ENCODE measurements around the gene STARD3. TPM values are rescaled to one million over a fixed set of nuclear protein-coding genes. Genes with fewer than 3 reads are reported as not detected.

The STARD3 gene
- total and polyA plus RNA-seq, 2 experiments from 2014 or later = 61.6 to 90.3 TPM

DNA sequence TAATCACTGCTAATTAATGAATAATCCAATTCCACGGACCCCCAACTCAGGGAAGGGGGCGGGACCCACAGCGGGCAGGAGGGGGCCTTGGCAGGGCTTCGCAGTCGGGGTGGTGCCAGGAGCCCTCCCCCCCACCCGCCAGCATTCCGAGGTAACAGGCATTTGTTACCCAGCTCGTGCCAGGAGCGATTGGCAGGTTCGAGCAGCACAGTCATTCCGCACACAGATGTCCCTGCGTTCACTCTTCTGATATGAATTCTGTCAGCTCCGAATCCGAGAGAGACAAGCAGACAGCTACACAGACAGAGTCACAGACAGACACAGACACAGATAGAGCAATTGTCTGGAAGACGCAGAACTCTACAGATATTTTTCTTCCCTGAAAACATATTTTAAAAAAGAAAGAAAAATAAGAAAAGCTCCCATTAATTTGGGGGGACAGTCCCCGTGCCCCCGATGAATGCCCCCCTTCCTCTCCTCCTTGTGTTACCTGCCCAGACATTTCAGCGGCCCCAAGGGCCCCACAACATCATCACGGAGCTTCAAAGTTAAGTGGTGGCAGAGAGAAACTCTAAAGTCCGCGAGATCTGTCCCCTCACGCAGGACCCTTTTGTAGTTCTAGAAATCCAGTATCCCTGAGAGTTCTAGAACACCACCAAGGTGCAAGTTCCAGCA is 39.4 kb upstream of the STARD3 start:
- Histone ChIP-seq H3K27ac (no peak overlapping the region), H2AFZ (no peak overlapping the region), H3K4me2 (no peak overlapping the region), H3K79me2 (no peaks in the 10 kb centered on the region), H3K4me1 (ENCODE audit: insufficient read depth) (no peaks in the 10 kb centered on the region), H3K9me3 (ENCODE audit: low read depth) (no peaks in the 10 kb centered on the region), H4K20me1 (ENCODE audit: insufficient read depth, poor library complexity, severe bottlenecking) (no peaks in the 10 kb centered on the region), H3K9me2 (replicated peaks; ENCODE audit: insufficient read depth) (no peaks in the 10 kb centered on the region), H3K27me3 (peaks cover 96% of the 10 kb centered on the region), H3K4me3 (no peak overlapping the region), H3K36me3 (replicated peaks; ENCODE audit: insufficient read depth, low read depth) (no peaks in the 10 kb centered on the region)
- TF ChIP-seq EZH2phosphoT487 (IDR thresholded peaks at IDR 0.05; ENCODE audit: low read depth, severe bottlenecking, unreplicated experiment) (no peak), EZH2 (IDR thresholded peaks at IDR 0.05; ENCODE audit: borderline replicate concordance) (no peak)
- TF ChIP-seq, protein P1, sequence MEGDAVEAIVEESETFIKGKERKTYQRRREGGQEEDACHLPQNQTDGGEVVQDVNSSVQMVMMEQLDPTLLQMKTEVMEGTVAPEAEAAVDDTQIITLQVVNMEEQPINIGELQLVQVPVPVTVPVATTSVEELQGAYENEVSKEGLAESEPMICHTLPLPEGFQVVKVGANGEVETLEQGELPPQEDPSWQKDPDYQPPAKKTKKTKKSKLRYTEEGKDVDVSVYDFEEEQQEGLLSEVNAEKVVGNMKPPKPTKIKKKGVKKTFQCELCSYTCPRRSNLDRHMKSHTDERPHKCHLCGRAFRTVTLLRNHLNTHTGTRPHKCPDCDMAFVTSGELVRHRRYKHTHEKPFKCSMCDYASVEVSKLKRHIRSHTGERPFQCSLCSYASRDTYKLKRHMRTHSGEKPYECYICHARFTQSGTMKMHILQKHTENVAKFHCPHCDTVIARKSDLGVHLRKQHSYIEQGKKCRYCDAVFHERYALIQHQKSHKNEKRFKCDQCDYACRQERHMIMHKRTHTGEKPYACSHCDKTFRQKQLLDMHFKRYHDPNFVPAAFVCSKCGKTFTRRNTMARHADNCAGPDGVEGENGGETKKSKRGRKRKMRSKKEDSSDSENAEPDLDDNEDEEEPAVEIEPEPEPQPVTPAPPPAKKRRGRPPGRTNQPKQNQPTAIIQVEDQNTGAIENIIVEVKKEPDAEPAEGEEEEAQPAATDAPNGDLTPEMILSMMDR (IDR thresholded peaks at IDR 0.05; ENCODE audit: poor library complexity) = no peak
- WGBS (ENCODE audit: low lambda C conversion rate, missing lambda C conversion rate) = 24% methylated on average over 17 of the region's 22 CpGs
- DNase-seq (ENCODE audit: low spot score) = no peak

DNA sequence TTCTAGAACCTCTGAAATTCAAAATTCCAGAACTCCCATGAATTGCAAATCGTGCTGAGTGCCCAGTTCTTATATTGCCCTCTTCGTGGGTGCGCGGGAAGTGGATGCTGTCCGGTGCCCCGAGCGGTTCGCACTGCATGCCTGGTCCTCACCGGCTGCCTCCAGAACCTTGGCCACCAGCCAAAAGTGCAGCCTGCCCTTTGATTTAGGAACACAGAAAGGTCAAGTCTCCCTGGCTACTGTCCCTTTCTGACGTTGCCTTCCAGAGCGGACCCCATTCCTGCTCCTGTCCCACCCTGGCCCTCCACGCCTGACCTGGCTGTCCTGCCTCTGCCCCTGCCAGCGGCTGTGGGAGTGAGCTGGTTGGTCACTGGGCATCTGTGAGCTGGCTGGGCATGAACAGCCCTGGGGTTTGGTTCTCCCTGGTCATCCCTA is 38.9 kb upstream of the STARD3 start:
- Histone ChIP-seq H3K9me3 (ENCODE audit: low read depth) (no peaks in the 10 kb centered on the region), H2AFZ (no peak overlapping the region), H3K4me3 (no peak overlapping the region), H3K79me2 (no peaks in the 10 kb centered on the region), H3K27me3 (peaks cover 100% of the 10 kb centered on the region), H3K4me1 (ENCODE audit: insufficient read depth) (no peaks in the 10 kb centered on the region), H3K4me2 (peak overlapping the region; percentile 51), H3K9me2 (replicated peaks; ENCODE audit: insufficient read depth) (no peaks in the 10 kb centered on the region), H4K20me1 (ENCODE audit: insufficient read depth, poor library complexity, severe bottlenecking) (no peaks in the 10 kb centered on the region), H3K36me3 (replicated peaks; ENCODE audit: insufficient read depth, low read depth) (no peaks in the 10 kb centered on the region), H3K27ac (no peak overlapping the region)
- no peak for TF ChIP-seq EZH2phosphoT487 (IDR thresholded peaks at IDR 0.05; ENCODE audit: low read depth, severe bottlenecking, unreplicated experiment)
- TF ChIP-seq, protein P1 (IDR thresholded peaks at IDR 0.05; ENCODE audit: poor library complexity) = no peak
- peak; percentile 20 for TF ChIP-seq EZH2 (IDR thresholded peaks at IDR 0.05; ENCODE audit: borderline replicate concordance)
- no peak for DNase-seq (ENCODE audit: low spot score)
- 14% methylated on average over 13 of the region's 13 CpGs for WGBS (ENCODE audit: low lambda C conversion rate, missing lambda C conversion rate)

DNA sequence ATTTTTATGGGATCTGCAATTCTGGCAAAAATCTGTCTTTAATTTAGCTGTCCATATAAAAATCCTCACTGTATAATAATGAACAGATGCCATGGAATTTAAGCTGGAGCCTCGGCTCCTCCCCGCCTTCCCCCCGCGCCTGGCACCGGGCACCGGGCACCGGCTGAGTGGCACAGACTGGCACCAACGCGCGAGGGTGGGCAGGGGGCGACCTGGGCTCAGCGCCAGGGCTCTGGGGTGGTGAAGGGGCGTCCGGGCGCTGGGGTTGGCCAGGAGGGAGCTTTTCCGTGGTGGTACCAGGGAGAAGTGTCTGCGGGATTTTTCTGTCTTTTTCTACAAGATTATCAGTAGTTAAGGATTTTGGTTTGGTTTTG is 38.3 kb upstream of the STARD3 start:
- H4K20me1 ChIP-seq (ENCODE audit: insufficient read depth, poor library complexity, severe bottlenecking) = no peaks in the 10 kb centered on the region
- H2AFZ ChIP-seq = no peak overlapping the region
- H3K4me3 ChIP-seq = no peak overlapping the region
- no peak overlapping the region for H3K27ac ChIP-seq
- WGBS (ENCODE audit: low lambda C conversion rate, missing lambda C conversion rate) = 9% methylated on average over 17 of the region's 17 CpGs
- peak overlapping the region; percentile 51 for H3K4me2 ChIP-seq
- no peaks in the 10 kb centered on the region for H3K36me3 ChIP-seq (replicated peaks; ENCODE audit: insufficient read depth, low read depth)
- no peaks in the 10 kb centered on the region for H3K79me2 ChIP-seq
- H3K9me2 ChIP-seq (replicated peaks; ENCODE audit: insufficient read depth) = no peaks in the 10 kb centered on the region
- no peak for TF ChIP-seq EZH2 (IDR thresholded peaks at IDR 0.05; ENCODE audit: borderline replicate concordance)
- TF ChIP-seq EZH2phosphoT487 (IDR thresholded peaks at IDR 0.05; ENCODE audit: low read depth, severe bottlenecking, unreplicated experiment) = peak; percentile 66
- TF ChIP-seq, protein P1 (IDR thresholded peaks at IDR 0.05; ENCODE audit: poor library complexity) = no peak
- H3K9me3 ChIP-seq (ENCODE audit: low read depth) = no peaks in the 10 kb centered on the region
- peaks cover 100% of the 10 kb centered on the region for H3K27me3 ChIP-seq
- DNase-seq (ENCODE audit: low spot score) = no peak
- H3K4me1 ChIP-seq (ENCODE audit: insufficient read depth) = no peaks in the 10 kb centered on the region

All from hepatocyte (in vitro differentiated cells).